GM10266 (cell line): ENCODE results near the gene KCNIP4.

Source experiments
- DNase-seq: peaks from one replicate; pipeline ENCODE4 v3.0.0; 2012; ENCODE audit errors: extremely low spot score
- CTCF ChIP-seq: IDR thresholded peaks from 2 replicates; pipeline ENCODE4 v1.5.1; 2012; ENCODE audit warnings: mild to moderate bottlenecking, low read depth; ENCODE audit not compliant: control insufficient read depth, insufficient read depth; ENCODE audit errors: missing control alignments

KCNIP4 gene

DNA sequence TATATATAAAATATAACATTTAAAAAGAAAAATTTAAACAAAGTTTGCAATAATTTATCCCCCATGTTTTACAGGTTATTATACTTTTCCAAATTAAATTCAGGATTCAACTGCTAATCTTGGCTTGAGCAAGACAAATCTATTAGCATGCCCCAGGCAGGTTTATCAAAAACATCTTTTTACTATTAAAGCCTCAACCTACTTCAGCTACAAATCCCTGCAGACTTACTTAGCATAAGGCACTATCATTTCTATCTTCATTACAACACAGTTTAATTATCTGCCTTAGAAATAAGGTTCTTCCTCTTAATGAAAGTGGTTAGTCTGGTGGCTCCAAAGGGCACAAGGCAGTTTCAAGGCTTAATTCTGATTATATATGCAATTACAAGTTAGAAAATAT is 770.7 kb downstream of the KCNIP4 start:
- DNase-seq: no peak
- TF ChIP-seq CTCF: no peak

DNA sequence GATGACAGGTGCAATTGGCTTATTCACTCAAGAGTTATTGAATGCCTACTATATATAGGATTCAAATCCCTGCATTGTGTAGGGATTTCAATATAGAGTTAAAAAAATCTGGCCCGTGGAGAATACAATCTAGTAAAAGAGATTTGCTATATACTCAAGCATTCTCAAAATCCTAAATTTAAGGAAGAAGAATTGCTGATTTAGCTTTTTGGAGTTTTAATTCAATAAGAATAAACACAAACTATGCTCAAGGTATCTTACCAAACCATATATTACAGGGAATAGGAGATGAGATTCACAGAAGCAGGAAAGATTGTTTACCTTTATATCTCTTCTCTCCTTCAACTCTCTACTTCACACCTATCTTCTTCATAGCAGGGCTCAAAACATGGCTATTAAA is 771.5 kb downstream of the KCNIP4 start:
- no peak for DNase-seq
- TF ChIP-seq CTCF: no peak

GRCh38 chr4:21167711-21168110 is 780.9 kb downstream of the KCNIP4 start:
- DNase-seq: no peak
- no peak for TF ChIP-seq CTCF

DNA sequence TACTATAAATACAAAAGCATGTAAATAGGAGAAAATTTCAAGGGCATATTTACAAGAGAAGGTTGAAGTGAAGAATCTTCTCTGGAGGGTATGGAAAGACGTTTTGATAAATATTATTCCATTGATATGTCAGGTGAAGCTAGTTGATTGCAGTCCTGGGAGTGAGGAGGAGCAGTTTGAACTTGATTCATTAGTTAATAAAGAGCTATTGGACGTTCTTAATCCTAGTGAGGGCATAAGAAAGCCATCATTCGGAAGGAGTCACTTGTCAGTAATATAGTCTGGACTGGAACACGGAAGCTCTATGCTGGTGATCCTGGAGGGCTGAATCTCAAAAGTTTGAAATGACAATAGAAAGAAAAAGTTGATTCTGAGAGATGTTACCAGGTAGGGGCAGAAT is 793.2 kb downstream of the KCNIP4 start:
- no peak for TF ChIP-seq CTCF
- no peak for DNase-seq

GRCh38 chr4:21139327-21139726 is 809.2 kb downstream of the KCNIP4 start:
- no peak for DNase-seq
- TF ChIP-seq CTCF: no peak

DNA sequence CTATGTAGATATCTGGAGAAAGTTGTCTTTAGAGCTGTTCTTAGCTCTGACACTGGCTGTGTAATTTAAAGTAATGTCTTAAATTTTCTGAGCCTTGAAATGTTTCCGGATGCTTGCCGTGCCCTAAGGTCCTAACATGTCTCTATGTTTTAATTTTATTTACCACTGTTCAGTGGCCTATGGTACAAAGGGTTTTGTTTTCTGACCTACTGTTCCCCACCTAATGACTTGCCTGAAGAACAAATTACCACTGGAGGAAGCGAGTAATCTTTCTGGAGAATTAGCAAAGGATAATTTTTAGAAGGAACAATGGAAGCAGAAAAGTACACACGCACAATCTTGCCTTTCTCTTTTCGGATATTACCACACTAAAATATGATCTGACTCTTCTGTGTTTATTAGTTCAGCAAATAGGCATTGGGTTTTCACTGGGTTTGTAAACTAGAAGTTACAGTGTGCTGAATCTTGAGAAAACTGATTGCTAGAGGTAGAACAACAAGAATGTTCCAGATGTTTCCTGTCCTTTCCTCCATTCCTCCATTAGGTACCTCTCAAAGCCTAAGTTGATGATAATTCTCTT is 812.4 kb downstream of the KCNIP4 start:
- no peak for TF ChIP-seq CTCF
- no peak for DNase-seq

GRCh38 chr4:21134994-21135393 is 813.6 kb downstream of the KCNIP4 start:
- no peak for DNase-seq
- TF ChIP-seq CTCF: no peak
